Colonic mucosa (tissue), 4 donors: ENCODE measurements around the gene XIRP2. TPM values are rescaled to one million over a fixed set of nuclear protein-coding genes. Genes with fewer than 3 reads are reported as not detected.
"Not testable (repeated sequence)": the region's sequence is repeated elsewhere in the genome, so short reads cannot be mapped to it uniquely, and the experiment has no call there.

Experiments used
- DNase-seq: peaks from one replicate; pipeline ENCODE4 v3.0.0-alpha.2; 2020
- H3K27ac ChIP-seq: fragments of 200-600 bp; one replicate; pipeline ENCODE4 v1.8.0; 2021
- H3K27me3 ChIP-seq: fragments of 200-600 bp; one replicate; pipeline ENCODE4 v1.8.0; 2021
- H3K36me3 ChIP-seq: fragments of 200-600 bp; one replicate; pipeline ENCODE4 v1.8.0; 2021
- H3K4me1 ChIP-seq: fragments of 200-600 bp; one replicate; pipeline ENCODE4 v1.8.0; 2021; ENCODE audit warnings: mild to moderate bottlenecking
- H3K4me3 ChIP-seq: fragments of 200-600 bp; one replicate; pipeline ENCODE4 v1.8.0; 2021
- H3K9ac ChIP-seq, 2 donors: one replicate each; pipeline ENCODE4 v1.7.0; 2013; ENCODE audit warnings: control low read depth in 2 of 2, low read depth in 2 of 2, low read length in 2 of 2
- H3K9me3 ChIP-seq: fragments of 200-600 bp; one replicate; pipeline ENCODE4 v1.8.0; 2021
- CTCF ChIP-seq: fragments of 200-600 bp; IDR thresholded peaks from one replicate; pipeline ENCODE4 v1.8.0; 2022; ENCODE audit warnings: antibody characterized with exemption, mild to moderate bottlenecking
- intact Hi-C: fragments of 100-400 bp; cut with DNase I; formaldehyde crosslinking; loops from one replicate; pipeline ENCODE4 v1.14.1; 2022
- total RNA-seq, 2 donors: library from RNA; stranded (reverse); fragmentation: NEBNext Ultra II Directional in 1 of 2; extraction: Animal tissue kit (Norgen Biotek cat#: 25700) in 1 of 2; gene quantifications; one replicate each; pipeline ENCODE4 v1.2.1, GENCODE V29; 2021
- donor health status: healthy.
- donor health status: DM: no; HTN: no; CAD: no.
- donor health status: DM: no; HTN: no; CAD: no.

XIRP2 gene
- total RNA-seq, 2 donors from 2014 or later: 0.13 TPM; not detected in 1

- Histone ChIP-seq H3K9me3 (no peaks in the 10 kb centered on the region), H3K36me3 (no peaks in the 10 kb centered on the region), H3K27me3 (no peaks in the 10 kb centered on the region), H3K4me3 (no peak overlapping the region), H3K27ac (no peak overlapping the region), H3K4me1 (no peaks in the 10 kb centered on the region), H3K9ac (no peak overlapping the region)
- intact Hi-C loops: no loop called here
- TF ChIP-seq CTCF: no peak
- no peak for DNase-seq
These were observed 130.3 kb downstream of the XIRP2 start for GRCh38 chr2:167018590-167018989.

- H3K4me3 ChIP-seq: no peak overlapping the region
- H3K27me3 ChIP-seq: no peaks in the 10 kb centered on the region
- no peak overlapping the region for H3K9ac ChIP-seq
- no peaks in the 10 kb centered on the region for H3K36me3 ChIP-seq
- DNase-seq: no peak
- no peak for TF ChIP-seq CTCF
- no peaks in the 10 kb centered on the region for H3K4me1 ChIP-seq
- intact Hi-C loops: no loop called here
- H3K9me3 ChIP-seq: no peaks in the 10 kb centered on the region
- no peak overlapping the region for H3K27ac ChIP-seq
These were observed 140.2 kb downstream of the XIRP2 start for GRCh38 chr2:167028503-167028902.

GRCh38 chr2:167034976-167035375 is 146.7 kb downstream of the XIRP2 start:
- intact Hi-C loops, H3K9ac ChIP-seq, H3K4me3 ChIP-seq, H3K4me1 ChIP-seq, H3K27me3 ChIP-seq, H3K9me3 ChIP-seq, DNase-seq, H3K27ac ChIP-seq, H3K36me3 ChIP-seq: not testable (repeated sequence)

- no peaks in the 10 kb centered on the region for H3K9me3 ChIP-seq
- H3K27ac ChIP-seq: no peak overlapping the region
- H3K4me3 ChIP-seq: no peak overlapping the region
- no peak for TF ChIP-seq CTCF
- intact Hi-C loops: no loop called here
- no peak for DNase-seq
- no peak overlapping the region for H3K9ac ChIP-seq
- H3K4me1 ChIP-seq: no peaks in the 10 kb centered on the region
- H3K27me3 ChIP-seq: no peaks in the 10 kb centered on the region
- H3K36me3 ChIP-seq: no peaks in the 10 kb centered on the region
These were observed 160.5 kb downstream of the XIRP2 start for GRCh38 chr2:167048829-167049228.

- Histone ChIP-seq H3K9ac (no peak overlapping the region), H3K27me3 (no peaks in the 10 kb centered on the region), H3K9me3 (no peaks in the 10 kb centered on the region), H3K4me3 (no peak overlapping the region), H3K4me1 (no peaks in the 10 kb centered on the region), H3K36me3 (no peaks in the 10 kb centered on the region), H3K27ac (no peak overlapping the region)
- intact Hi-C loops: no loop called here
- DNase-seq: no peak
- no peak for TF ChIP-seq CTCF
These were observed 161.4 kb downstream of the XIRP2 start for GRCh38 chr2:167049659-167050058.

GRCh38 chr2:167052825-167053224 is 164.5 kb downstream of the XIRP2 start:
- Histone ChIP-seq H3K4me1 (no peaks in the 10 kb centered on the region), H3K9me3 (no peaks in the 10 kb centered on the region), H3K36me3 (no peaks in the 10 kb centered on the region), H3K9ac (no peak overlapping the region), H3K4me3 (no peak overlapping the region), H3K27me3 (no peaks in the 10 kb centered on the region), H3K27ac (no peak overlapping the region)
- no peak for TF ChIP-seq CTCF
- no peak for DNase-seq
- intact Hi-C loops: no loop called here
